HepG2 (cell line): ENCODE data around the gene THOP1. TPM values are rescaled to one million over a fixed set of nuclear protein-coding genes. Genes with fewer than 3 reads are reported as not detected.

ENCODE experiments used
- BORCS8-MEF2B ChIP-seq: sonication (generic); formaldehyde crosslinking; IDR thresholded peaks from 2 replicates; pipeline ENCODE4 v1.8.0; 2022; ENCODE audit warnings: mild to moderate bottlenecking, missing genetic modification reagents
- CENPT ChIP-seq: sonication (generic); formaldehyde crosslinking; IDR thresholded peaks from 2 replicates; pipeline ENCODE4 v1.8.0; 2022; ENCODE audit warnings: low read depth, mild to moderate bottlenecking, moderate library complexity, missing genetic modification reagents
- FOSL1 ChIP-seq: sonication (generic); formaldehyde crosslinking; IDR thresholded peaks from 2 replicates; pipeline ENCODE4 v1.9.0; 2021; ENCODE audit warnings: missing genetic modification reagents, borderline replicate concordance
- NCOA5 ChIP-seq: sonication (generic); formaldehyde crosslinking; IDR thresholded peaks from 2 replicates; pipeline ENCODE4 v1.4.0; 2020; ENCODE audit warnings: missing genetic modification reagents
- RXRB ChIP-seq: IDR thresholded peaks from 2 replicates; pipeline ENCODE4 v1.6.1; 2016; ENCODE audit warnings: borderline replicate concordance, missing genetic modification reagents, missing compliant biosample characterization
- SP2 ChIP-seq: sonication (generic); formaldehyde crosslinking; IDR thresholded peaks from 2 replicates; pipeline ENCODE4 v1.5.1; 2020; ENCODE audit warnings: mild to moderate bottlenecking, missing genetic modification reagents
- ZBTB7B ChIP-seq: sonication (generic); formaldehyde crosslinking; IDR thresholded peaks from 2 replicates; pipeline ENCODE4 v1.4.0; 2020; ENCODE audit warnings: missing genetic modification reagents
- ZNF207 ChIP-seq: fragments of 450-650 bp; IDR thresholded peaks from 2 replicates; pipeline ENCODE4 v1.6.1; 2016; ENCODE audit warnings: antibody characterized with exemption, borderline replicate concordance
- ZNF282 ChIP-seq: fragments of 450-650 bp; IDR thresholded peaks from 2 replicates; pipeline ENCODE4 v1.6.1; 2018; ENCODE audit not compliant: partially characterized antibody
- ZNF484 ChIP-seq: sonication (generic); formaldehyde crosslinking; IDR thresholded peaks from 2 replicates; pipeline ENCODE4 v1.5.1; 2020; ENCODE audit warnings: mild to moderate bottlenecking, low read depth, missing genetic modification reagents, borderline replicate concordance
- ZNF878 ChIP-seq: sonication (generic); formaldehyde crosslinking; IDR thresholded peaks from 2 replicates; pipeline ENCODE4 v1.8.1; 2023; ENCODE audit warnings: mild to moderate bottlenecking, missing genetic modification reagents, moderate library complexity
- polyA plus RNA-seq, 8 experiments: library from polyadenylated mRNA; depleted of rRNA in 3 of 8; stranded (reverse) in 7 of 8; unstranded in 1 of 8; fragments of >200 nt; fragmentation: Illumina TruSeq in 4 of 8; extraction: Trizol in 4 of 8; gene quantifications; 2 replicates each; pipeline versions ENCODE4 v1.2.1 to v1.2.3, GENCODE V29; 2011 to 2016; ENCODE audit warnings: low read depth in 4 of 8, missing spikeins in 1 of 8, mixed read lengths in 1 of 8; ENCODE audit not compliant: insufficient read depth in 1 of 8
- total RNA-seq, 5 experiments: library from RNA; depleted of rRNA; stranded (reverse); fragments of >200 nt; fragmentation: Illumina TruSeq; extraction: Trizol; gene quantifications; 2 replicates each; pipeline ENCODE4 v1.2.3, GENCODE V29; 2016; ENCODE audit warnings: low read depth in 1 of 5
- TF ChIP-seq, protein P1 (sequence below): IDR thresholded peaks from 2 replicates; pipeline ENCODE4 v1.6.1; 2016; ENCODE audit warnings: mild to moderate bottlenecking, missing biosample characterization, missing genetic modification reagents
- TF ChIP-seq, protein P2 (sequence below): sonication (generic); formaldehyde crosslinking; IDR thresholded peaks from 2 replicates; pipeline ENCODE4 v1.4.0; 2020; ENCODE audit warnings: missing genetic modification reagents, borderline replicate concordance
- TF ChIP-seq, protein P3 (sequence below): sonication (generic); formaldehyde crosslinking; IDR thresholded peaks from 2 replicates; pipeline ENCODE4 v1.4.0; 2020; ENCODE audit warnings: missing genetic modification reagents
- TF ChIP-seq, protein P4 (sequence below): sonication (generic); formaldehyde crosslinking; IDR thresholded peaks from 2 replicates; pipeline ENCODE4 v1.8.0; 2022; ENCODE audit warnings: mild to moderate bottlenecking, missing genetic modification reagents; ENCODE audit not compliant: insufficient replicate concordance

Gene THOP1
- total and polyA plus RNA-seq, 2 of the 13 experiments (the other 11 are each of a cell fraction or from before 2014, with no cell fraction given), result 74.4 to 116 TPM

DNA sequence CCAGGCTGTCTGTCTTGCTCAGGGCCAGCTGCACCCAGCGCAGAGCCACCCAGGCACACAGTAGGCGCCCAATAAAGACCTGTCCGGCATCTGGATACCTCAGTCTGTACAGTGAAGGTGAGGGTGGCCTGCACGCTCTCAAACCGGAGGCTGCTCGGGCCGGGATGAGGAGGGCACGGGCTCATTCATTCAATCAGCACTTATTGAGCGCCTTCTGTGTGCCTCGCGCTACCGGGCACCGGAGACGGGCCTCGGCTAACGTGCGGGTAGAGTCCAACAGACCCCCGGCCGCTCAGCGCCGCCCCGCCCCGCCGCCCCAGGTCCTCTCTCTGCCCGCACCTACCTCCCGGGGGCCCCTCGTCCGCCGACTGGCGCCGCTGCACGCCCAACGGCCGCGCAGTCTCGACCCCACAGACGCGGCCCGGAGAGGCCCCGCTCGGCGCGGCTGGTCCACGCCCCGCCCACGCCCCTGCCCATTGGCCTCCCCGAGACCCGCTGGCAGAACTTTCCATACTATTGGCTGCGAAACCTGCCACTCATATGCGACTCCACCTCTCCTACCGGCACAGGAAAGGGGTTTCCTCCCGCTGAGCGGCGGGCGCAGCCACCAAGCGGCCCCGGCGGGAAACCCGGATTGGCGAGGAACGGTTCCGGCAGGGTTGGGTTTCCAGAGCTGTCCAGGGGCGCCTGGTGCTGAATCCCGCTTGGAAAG, 45.5 kb upstream of the THOP1 start, which contains the start of gene SLC39A3 (continued):
- no peak for TF ChIP-seq FOSL1
- TF ChIP-seq ZNF282, result no peak
- TF ChIP-seq RXRB (CRISPR knock-in tag), result peak; percentile 92
- peak; percentile 59; the same call in 1 of the 2 replicates for TF ChIP-seq ZNF484 (CRISPR knock-in tag)
- peak; percentile 98 for TF ChIP-seq SP2 (CRISPR knock-in tag)
- TF ChIP-seq, protein P1, sequence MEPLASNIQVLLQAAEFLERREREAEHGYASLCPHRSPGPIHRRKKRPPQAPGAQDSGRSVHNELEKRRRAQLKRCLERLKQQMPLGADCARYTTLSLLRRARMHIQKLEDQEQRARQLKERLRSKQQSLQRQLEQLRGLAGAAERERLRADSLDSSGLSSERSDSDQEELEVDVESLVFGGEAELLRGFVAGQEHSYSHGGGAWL (CRISPR knock-in tag), result peak; percentile 99
- no peak for TF ChIP-seq ZNF207
- peak; percentile 91 for TF ChIP-seq ZNF878 (CRISPR knock-in tag)
- TF ChIP-seq, protein P2, sequence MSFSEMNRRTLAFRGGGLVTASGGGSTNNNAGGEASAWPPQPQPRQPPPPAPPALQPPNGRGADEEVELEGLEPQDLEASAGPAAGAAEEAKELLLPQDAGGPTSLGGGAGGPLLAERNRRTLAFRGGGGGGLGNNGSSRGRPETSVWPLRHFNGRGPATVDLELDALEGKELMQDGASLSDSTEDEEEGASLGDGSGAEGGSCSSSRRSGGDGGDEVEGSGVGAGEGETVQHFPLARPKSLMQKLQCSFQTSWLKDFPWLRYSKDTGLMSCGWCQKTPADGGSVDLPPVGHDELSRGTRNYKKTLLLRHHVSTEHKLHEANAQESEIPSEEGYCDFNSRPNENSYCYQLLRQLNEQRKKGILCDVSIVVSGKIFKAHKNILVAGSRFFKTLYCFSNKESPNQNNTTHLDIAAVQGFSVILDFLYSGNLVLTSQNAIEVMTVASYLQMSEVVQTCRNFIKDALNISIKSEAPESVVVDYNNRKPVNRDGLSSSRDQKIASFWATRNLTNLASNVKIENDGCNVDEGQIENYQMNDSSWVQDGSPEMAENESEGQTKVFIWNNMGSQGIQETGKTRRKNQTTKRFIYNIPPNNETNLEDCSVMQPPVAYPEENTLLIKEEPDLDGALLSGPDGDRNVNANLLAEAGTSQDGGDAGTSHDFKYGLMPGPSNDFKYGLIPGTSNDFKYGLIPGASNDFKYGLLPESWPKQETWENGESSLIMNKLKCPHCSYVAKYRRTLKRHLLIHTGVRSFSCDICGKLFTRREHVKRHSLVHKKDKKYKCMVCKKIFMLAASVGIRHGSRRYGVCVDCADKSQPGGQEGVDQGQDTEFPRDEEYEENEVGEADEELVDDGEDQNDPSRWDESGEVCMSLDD (CRISPR knock-in tag), result peak; percentile 92
- TF ChIP-seq ZBTB7B (CRISPR knock-in tag), result peak; percentile 87
- TF ChIP-seq, protein P3, sequence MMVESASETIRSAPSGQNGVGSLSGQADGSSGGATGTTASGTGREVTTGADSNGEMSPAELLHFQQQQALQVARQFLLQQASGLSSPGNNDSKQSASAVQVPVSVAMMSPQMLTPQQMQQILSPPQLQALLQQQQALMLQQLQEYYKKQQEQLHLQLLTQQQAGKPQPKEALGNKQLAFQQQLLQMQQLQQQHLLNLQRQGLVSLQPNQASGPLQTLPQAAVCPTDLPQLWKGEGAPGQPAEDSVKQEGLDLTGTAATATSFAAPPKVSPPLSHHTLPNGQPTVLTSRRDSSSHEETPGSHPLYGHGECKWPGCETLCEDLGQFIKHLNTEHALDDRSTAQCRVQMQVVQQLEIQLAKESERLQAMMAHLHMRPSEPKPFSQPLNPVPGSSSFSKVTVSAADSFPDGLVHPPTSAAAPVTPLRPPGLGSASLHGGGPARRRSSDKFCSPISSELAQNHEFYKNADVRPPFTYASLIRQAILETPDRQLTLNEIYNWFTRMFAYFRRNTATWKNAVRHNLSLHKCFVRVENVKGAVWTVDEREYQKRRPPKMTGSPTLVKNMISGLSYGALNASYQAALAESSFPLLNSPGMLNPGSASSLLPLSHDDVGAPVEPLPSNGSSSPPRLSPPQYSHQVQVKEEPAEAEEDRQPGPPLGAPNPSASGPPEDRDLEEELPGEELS (CRISPR knock-in tag), result peak; percentile 67
- TF ChIP-seq, protein P4, sequence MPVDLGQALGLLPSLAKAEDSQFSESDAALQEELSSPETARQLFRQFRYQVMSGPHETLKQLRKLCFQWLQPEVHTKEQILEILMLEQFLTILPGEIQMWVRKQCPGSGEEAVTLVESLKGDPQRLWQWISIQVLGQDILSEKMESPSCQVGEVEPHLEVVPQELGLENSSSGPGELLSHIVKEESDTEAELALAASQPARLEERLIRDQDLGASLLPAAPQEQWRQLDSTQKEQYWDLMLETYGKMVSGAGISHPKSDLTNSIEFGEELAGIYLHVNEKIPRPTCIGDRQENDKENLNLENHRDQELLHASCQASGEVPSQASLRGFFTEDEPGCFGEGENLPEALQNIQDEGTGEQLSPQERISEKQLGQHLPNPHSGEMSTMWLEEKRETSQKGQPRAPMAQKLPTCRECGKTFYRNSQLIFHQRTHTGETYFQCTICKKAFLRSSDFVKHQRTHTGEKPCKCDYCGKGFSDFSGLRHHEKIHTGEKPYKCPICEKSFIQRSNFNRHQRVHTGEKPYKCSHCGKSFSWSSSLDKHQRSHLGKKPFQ, result peak; percentile 89
- TF ChIP-seq CENPT, result peak; percentile 89
- TF ChIP-seq NCOA5 (CRISPR knock-in tag), result no peak
- TF ChIP-seq BORCS8-MEF2B (CRISPR knock-in tag), result peak; percentile 100
- TF ChIP-seq, all 625 proteins: peak for 463
